ENCODE data around the gene KNDC1.
"Not testable (repeated sequence)": the region's sequence is repeated elsewhere in the genome, so short reads cannot be mapped to it uniquely, and the experiment has no call there.

Gene KNDC1

GRCh38 chr10:133209117-133209516, 49.1 kb downstream of the KNDC1 start:
- no peak for FAIRE-seq

GRCh38 chr10:133209641-133210040, 49.6 kb downstream of the KNDC1 start:
- FAIRE-seq: no peak

GRCh38 chr10:133210398-133211140, 50.5 kb downstream of the KNDC1 start:
- no peak for FAIRE-seq

GRCh38 chr10:133211141-133211830, 51.3 kb downstream of the KNDC1 start:
- no peak for FAIRE-seq

- FAIRE-seq: no peak
Measured at GRCh38 chr10:133211959-133212852, 52.2 kb downstream of the KNDC1 start.

GRCh38 chr10:133212853-133213494, 53.0 kb downstream of the KNDC1 start:
- no peak for FAIRE-seq

- no peak for FAIRE-seq
Measured at GRCh38 chr10:133213641-133214467, 53.8 kb downstream of the KNDC1 start.

- FAIRE-seq: no peak
Measured at GRCh38 chr10:133214468-133215410, 54.7 kb downstream of the KNDC1 start.

GRCh38 chr10:133215586-133215985, 55.6 kb downstream of the KNDC1 start:
- FAIRE-seq: no peak

- FAIRE-seq: no peak
Measured at GRCh38 chr10:133216776-133217175, 56.8 kb downstream of the KNDC1 start.

GRCh38 chr10:133217800-133218589, 58.0 kb downstream of the KNDC1 start:
- FAIRE-seq: no peak

GRCh38 chr10:133218891-133219290, 58.9 kb downstream of the KNDC1 start:
- FAIRE-seq: no peak

GRCh38 chr10:133219782-133220181, 59.8 kb downstream of the KNDC1 start:
- FAIRE-seq: no peak

GRCh38 chr10:133221331-133221730, 61.3 kb downstream of the KNDC1 start:
- no peak for FAIRE-seq

- FAIRE-seq: not testable (repeated sequence)
Measured at GRCh38 chr10:133221756-133222155, 61.7 kb downstream of the KNDC1 start.

GRCh38 chr10:133224076-133224475, 64.1 kb downstream of the KNDC1 start:
- FAIRE-seq: no peak

- FAIRE-seq: no peak
Measured at GRCh38 chr10:133224756-133225372, 64.8 kb downstream of the KNDC1 start.

GRCh38 chr10:133225707-133226191, 65.7 kb downstream of the KNDC1 start:
- no peak for FAIRE-seq

- no peak for FAIRE-seq
Measured at GRCh38 chr10:133226251-133226808, 66.3 kb downstream of the KNDC1 start.
